SK-N-SH (cell line): Measurements from ENCODE around the gene DFFB. TPM values are rescaled to one million over a fixed set of nuclear protein-coding genes. Genes with fewer than 3 reads are reported as not detected.

ENCODE experiments used
- CTCF ChIA-PET: fragments of 300-600, 350-600 bp; formaldehyde crosslinking; extraction: SDS; loops from one replicate; lab custom pipeline; 2021; lab: Yijun Ruan, JAX
- POLR2A ChIA-PET: fragments of 350-600 bp; sonication (Branson Sonifier 250); formaldehyde crosslinking; extraction: SDS; loops from one replicate; lab custom pipeline; 2020; ENCODE audit warnings: antibody characterized with exemption, inconsistent platforms; lab: Yijun Ruan, JAX
- DNase-seq: peaks from one replicate; pipeline ENCODE4 v3.0.0; 2012
- H2AFZ ChIP-seq: fragments of 200-600 bp; sonication (generic); 2 replicates; pipeline ENCODE4 v1.8.1; 2016; ENCODE audit warnings: antibody characterized with exemption, mild to moderate bottlenecking, low read depth
- H3F3A ChIP-seq: fragments of 200-600 bp; sonication (generic); replicated peaks from 2 replicates; pipeline ENCODE3; 2016; ENCODE audit warnings: antibody characterized with exemption, mild to moderate bottlenecking; ENCODE audit not compliant: insufficient read depth
- H3K27ac ChIP-seq, 2 experiments: fragments of 200-500 bp in 1 of 2; fragments of 200-600 bp in 1 of 2; sonication (Bioruptor generic) in 1 of 2; sonication (generic), shearing (Covaris generic) in 1 of 2; 2 replicates each; pipeline versions ENCODE4 v1.5.1 to v1.6.1; 2014 to 2016; ENCODE audit warnings: low read depth in 2 of 2, inconsistent platforms in 1 of 2, low read length in 1 of 2, mild to moderate bottlenecking in 1 of 2, mixed read lengths in 1 of 2
- H3K27me3 ChIP-seq: fragments of 200-600 bp; sonication (generic), shearing (Covaris generic); 2 replicates; pipeline ENCODE4 v1.6.1; 2016; ENCODE audit warnings: mixed run types; ENCODE audit not compliant: insufficient read depth
- H3K36me3 ChIP-seq, 2 experiments: fragments of 200-500 bp in 1 of 2; fragments of 200-600 bp in 1 of 2; sonication (Bioruptor generic) in 1 of 2; sonication (generic) in 1 of 2; replicated peaks in 1 of 2; 2 replicates each; pipeline versions ENCODE3 to v1.5.1; 2014 to 2016; ENCODE audit warnings: low read length in 1 of 2, mild to moderate bottlenecking in 1 of 2; ENCODE audit not compliant: insufficient read depth in 2 of 2, control insufficient read depth in 1 of 2
- H3K4me1 ChIP-seq, 2 experiments: fragments of 200-500 bp in 1 of 2; fragments of 200-600 bp in 1 of 2; sonication (Bioruptor generic) in 1 of 2; sonication (generic), shearing (Covaris generic) in 1 of 2; 2 replicates each; pipeline versions ENCODE4 v1.5.1 to v1.6.1; 2014 to 2016; ENCODE audit warnings: low read depth in 1 of 2, low read length in 1 of 2, mixed run types in 1 of 2; ENCODE audit not compliant: insufficient read depth in 2 of 2, control insufficient read depth in 1 of 2
- H3K4me2 ChIP-seq: fragments of 200-600 bp; sonication (generic), shearing (Covaris generic); 2 replicates; pipeline ENCODE4 v1.6.1; 2017; ENCODE audit warnings: mixed run types
- H3K4me3 ChIP-seq, 2 experiments: fragments of 200-500 bp in 1 of 2; fragments of 200-600 bp in 1 of 2; sonication (Bioruptor generic) in 1 of 2; sonication (generic), shearing (Covaris generic) in 1 of 2; 2 replicates each; pipeline versions ENCODE4 v1.5.1 to v1.8.1; 2014 to 2016; ENCODE audit warnings: low read depth in 2 of 2, inconsistent platforms in 1 of 2, low read length in 1 of 2, mild to moderate bottlenecking in 1 of 2, mixed read lengths in 1 of 2, moderate library complexity in 1 of 2
- H3K79me2 ChIP-seq: fragments of 200-600 bp; sonication (generic); 2 replicates; pipeline ENCODE4 v1.8.1; 2017; ENCODE audit warnings: mild to moderate bottlenecking; ENCODE audit not compliant: insufficient read depth
- H3K9ac ChIP-seq: fragments of 200-600 bp; sonication (generic); 2 replicates; pipeline ENCODE4 v1.6.1; 2017; ENCODE audit warnings: mixed run types
- H3K9me2 ChIP-seq: fragments of 200-600 bp; sonication (generic); 2 replicates; pipeline ENCODE4 v1.6.1; 2017; ENCODE audit warnings: mixed run types
- H3K9me3 ChIP-seq: fragments of 200-600 bp; sonication (generic); 2 replicates; pipeline ENCODE4 v1.6.1; 2017; ENCODE audit warnings: mixed run types, mild to moderate bottlenecking, moderate library complexity
- H4K20me1 ChIP-seq: fragments of 200-600 bp; sonication (generic); 2 replicates; pipeline ENCODE4 v1.6.1; 2017; ENCODE audit warnings: mild to moderate bottlenecking, mixed run types; ENCODE audit not compliant: insufficient read depth
- CHD2 ChIP-seq: fragments of 150-350 bp; IDR thresholded peaks from 2 replicates; pipeline ENCODE4 v1.6.1; 2018; ENCODE audit warnings: low read length; ENCODE audit not compliant: partially characterized antibody
- CTCF ChIP-seq: fragments of 200-600 bp; sonication (generic); IDR thresholded peaks from 2 replicates; pipeline ENCODE4 v1.6.1; 2017; ENCODE audit warnings: antibody characterized with exemption, mild to moderate bottlenecking, moderate library complexity
- FOXJ3 ChIP-seq: sonication (generic); formaldehyde crosslinking; IDR thresholded peaks from 2 replicates; pipeline ENCODE4 v1.5.1; 2020; ENCODE audit warnings: mild to moderate bottlenecking, missing genetic modification reagents
- FOXM1 ChIP-seq: IDR thresholded peaks from 2 replicates; pipeline ENCODE4 v1.4.0; 2012; ENCODE audit warnings: low read depth, mild to moderate bottlenecking
- GABPA ChIP-seq: IDR thresholded peaks from 2 replicates; pipeline ENCODE4 v1.4.0; 2012; ENCODE audit warnings: low read depth, mild to moderate bottlenecking
- JUND ChIP-seq: IDR thresholded peaks from 2 replicates; pipeline ENCODE4 v1.4.0; 2012
- MAX ChIP-seq: IDR thresholded peaks from 2 replicates; pipeline ENCODE4 v1.4.0; 2012; ENCODE audit warnings: low read depth
- NRF1 ChIP-seq: IDR thresholded peaks from 2 replicates; pipeline ENCODE4 v1.6.1; 2012; ENCODE audit warnings: low read depth, mild to moderate bottlenecking, low read length
- PBX3 ChIP-seq: IDR thresholded peaks from 2 replicates; pipeline ENCODE4; 2012
- POLR2AphosphoS5 ChIP-seq: IDR thresholded peaks from 2 replicates; pipeline ENCODE4 v1.6.1; 2012; ENCODE audit warnings: low read depth, low read length
- RAD21 ChIP-seq: IDR thresholded peaks from 2 replicates; pipeline ENCODE4 v1.6.1; 2012; ENCODE audit warnings: mild to moderate bottlenecking, low read length
- REST ChIP-seq: IDR thresholded peaks from 2 replicates; pipeline ENCODE4 v1.6.1; 2012; ENCODE audit warnings: mild to moderate bottlenecking, low read depth, low read length, moderate library complexity
- SIN3A ChIP-seq: IDR thresholded peaks from 2 replicates; pipeline ENCODE4 v1.6.1; 2012; ENCODE audit warnings: low read depth, mild to moderate bottlenecking, low read length, moderate library complexity, borderline replicate concordance
- TAF1 ChIP-seq: IDR thresholded peaks from 2 replicates; pipeline ENCODE4 v1.6.1; 2012; ENCODE audit warnings: low read depth, mild to moderate bottlenecking, low read length, moderate library complexity, borderline replicate concordance
- TCF12 ChIP-seq: IDR thresholded peaks from 2 replicates; pipeline ENCODE4 v1.4.0; 2012
- USF2 ChIP-seq: fragments of 150-350 bp; IDR thresholded peaks from 2 replicates; pipeline ENCODE4 v1.6.1; 2017; ENCODE audit warnings: antibody characterized with exemption, low read length, low read depth, borderline replicate concordance
- YY1 ChIP-seq: IDR thresholded peaks from 2 replicates; pipeline ENCODE4 v1.4.0; 2012; ENCODE audit warnings: low read depth, mild to moderate bottlenecking
- ZBTB33 ChIP-seq: IDR thresholded peaks from 2 replicates; pipeline ENCODE4 v1.4.0; 2012; ENCODE audit warnings: low read depth, borderline replicate concordance
- WGBS: methylation state at CpG from one replicate; pipeline ENCODE4 v1.1.6; 2017; ENCODE audit warnings: low lambda C conversion rate; 5-methylcytosine and 5-hydroxymethylcytosine counted together
- polyA plus RNA-seq, 3 experiments: library from polyadenylated mRNA; depleted of rRNA; stranded (reverse); fragments of >200 nt; gene quantifications; 2 replicates each; pipeline ENCODE4 v1.2.3, GENCODE V29; 2012

DFFB gene
- polyA plus RNA-seq, 1 of the 3 experiments (the other 2 are of a cell fraction) = 8.2 TPM

GRCh38 chr1:3908886-3909517 lies 51.7 kb downstream of the DFFB start:
- ChIA-PET POLR2A (no interaction called here), CTCF (no interaction called here)
- no peaks in the 10 kb centered on the region for H3K36me3 ChIP-seq
- H3K9me3 ChIP-seq = no peaks in the 10 kb centered on the region
- H3K9me2 ChIP-seq = no peaks in the 10 kb centered on the region
- WGBS = 66% methylated on average over 13 of the region's 17 CpGs
- no peaks in the 10 kb centered on the region for H3K79me2 ChIP-seq
- TF ChIP-seq TAF1 (no peak), JUND (no peak), REST (no peak), GABPA (no peak), USF2 (no peak), TCF12 (no peak), NRF1 (no peak), ZBTB33 (no peak), RAD21 (no peak), CHD2 (no peak), FOXM1 (no peak), SIN3A (no peak), MAX (no peak), FOXJ3 (no peak), YY1 (no peak), POLR2AphosphoS5 (no peak), PBX3 (no peak), CTCF (no peak)
- no peak for DNase-seq
- no peaks in the 10 kb centered on the region for H4K20me1 ChIP-seq
- H3F3A ChIP-seq = no peaks in the 10 kb centered on the region
- no peak overlapping the region for H3K9ac ChIP-seq
- H3K27me3 ChIP-seq = no peaks in the 10 kb centered on the region
- no peak overlapping the region for H3K4me3 ChIP-seq
- H3K27ac ChIP-seq = no peak overlapping the region
- H2AFZ ChIP-seq = no peak overlapping the region
- no peak overlapping the region for H3K4me2 ChIP-seq
- no peaks in the 10 kb centered on the region; a peak in 1 of 4 replicates for H3K4me1 ChIP-seq
